Measurements from ENCODE around the gene ST3GAL3.
"Not testable (repeated sequence)": the region's sequence is repeated elsewhere in the genome, so short reads cannot be mapped to it uniquely, and the experiment has no call there.

The ST3GAL3 gene

DNA sequence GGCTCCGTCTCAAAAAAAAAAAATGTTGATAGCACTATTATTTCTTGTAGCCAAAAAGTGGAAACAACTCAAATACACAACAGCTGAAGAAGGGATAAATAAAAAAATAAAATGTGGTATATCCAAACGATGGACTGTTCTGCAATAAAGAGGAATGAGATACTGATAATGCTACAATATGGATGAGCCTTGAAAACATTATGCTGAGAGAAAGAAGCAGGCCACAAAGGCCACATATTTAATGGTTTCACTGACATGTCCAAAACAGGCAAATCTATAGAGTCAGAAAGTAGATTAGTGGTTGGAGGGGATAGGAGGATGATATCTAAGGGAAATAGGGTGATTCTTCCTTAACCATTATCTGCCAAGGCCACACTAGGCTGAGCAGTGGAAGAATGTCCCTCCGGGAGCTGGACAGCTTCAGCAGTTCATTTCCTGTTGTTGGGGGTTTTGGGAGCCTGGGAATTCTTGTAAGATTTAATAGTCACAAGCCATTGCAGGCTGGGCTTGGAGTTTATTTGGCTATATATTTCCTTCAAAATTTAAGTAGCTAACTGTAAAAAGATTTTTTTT, 53.5 kb downstream of the ST3GAL3 start:
- no peak for DNase-seq

DNA sequence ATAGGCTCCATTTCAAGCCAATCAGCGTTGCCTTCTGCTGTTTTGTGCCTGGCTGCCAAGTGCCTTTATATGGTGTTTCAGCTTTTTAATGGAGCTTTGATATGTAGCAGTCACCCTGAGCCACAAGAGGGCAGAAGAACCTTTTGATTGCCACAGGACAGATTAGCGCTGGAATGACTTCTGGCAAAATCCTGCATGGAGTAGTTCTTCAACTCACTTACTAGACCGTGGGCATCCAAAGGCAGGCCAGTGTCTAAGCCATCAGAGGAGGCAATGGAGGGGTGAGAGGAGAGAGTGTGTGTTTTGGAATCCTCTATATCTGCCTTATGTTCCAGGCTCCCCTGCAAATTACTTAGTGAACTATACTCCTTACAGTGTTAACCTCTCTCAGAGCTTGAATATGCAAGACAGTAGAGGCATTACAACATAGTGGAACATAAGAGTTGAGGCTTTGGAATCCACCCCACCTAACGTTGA, 56.2 kb downstream of the ST3GAL3 start:
- peak; percentile 20 for DNase-seq

DNA sequence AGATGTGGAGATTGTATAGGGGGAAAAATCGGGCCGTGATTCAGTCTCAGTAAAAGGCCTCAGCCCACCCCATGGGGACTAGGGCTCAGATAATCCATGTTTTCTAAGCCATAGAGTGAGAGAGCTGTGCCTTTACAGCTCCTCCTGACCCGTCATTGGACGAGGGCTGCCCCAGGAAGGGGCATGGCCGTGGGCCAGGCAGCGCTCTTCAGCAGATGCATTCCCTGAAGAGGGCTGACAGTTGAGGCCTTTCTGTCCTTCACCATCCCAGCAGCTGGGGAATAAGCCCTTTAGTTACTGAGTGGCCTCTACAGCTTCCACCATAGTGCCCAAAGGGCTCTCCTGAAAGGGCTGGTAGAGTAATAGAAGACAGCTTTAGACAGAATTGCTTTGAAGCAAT, 57.2 kb downstream of the ST3GAL3 start:
- no peak for DNase-seq

DNA sequence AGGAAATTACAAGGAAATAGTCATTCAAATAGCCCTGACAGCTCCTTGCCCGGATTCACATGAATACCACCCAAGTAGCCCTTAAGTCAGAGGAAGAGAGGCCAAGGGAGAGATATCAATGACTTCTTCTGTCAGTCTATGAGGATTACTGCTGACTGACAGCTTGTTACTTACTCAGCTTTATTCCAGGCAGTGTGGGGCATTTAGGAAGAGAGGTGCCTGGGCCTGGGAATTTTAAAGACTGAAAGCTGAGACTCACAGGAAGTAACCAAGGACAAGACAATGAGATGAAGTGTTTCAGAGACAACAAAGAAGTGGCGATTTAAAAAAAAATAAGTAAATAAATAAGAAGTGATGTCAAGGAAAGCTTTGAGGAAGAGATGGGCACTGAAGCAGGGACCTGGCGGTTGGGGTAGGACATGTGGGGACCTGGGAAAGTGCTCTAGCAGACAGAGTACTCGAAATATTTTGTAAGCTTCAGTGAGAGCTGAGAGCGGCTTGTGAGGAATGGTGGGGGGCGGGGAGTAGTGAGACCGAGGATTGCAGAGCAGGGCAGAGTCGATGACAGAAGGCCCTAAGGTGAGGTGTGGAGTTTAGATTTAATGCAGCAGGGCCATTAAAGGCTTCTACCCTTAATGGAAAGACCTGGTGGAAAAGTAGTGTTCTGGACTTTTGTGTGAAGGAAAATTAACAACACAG, 58.9 kb downstream of the ST3GAL3 start:
- no peak for DNase-seq

DNA sequence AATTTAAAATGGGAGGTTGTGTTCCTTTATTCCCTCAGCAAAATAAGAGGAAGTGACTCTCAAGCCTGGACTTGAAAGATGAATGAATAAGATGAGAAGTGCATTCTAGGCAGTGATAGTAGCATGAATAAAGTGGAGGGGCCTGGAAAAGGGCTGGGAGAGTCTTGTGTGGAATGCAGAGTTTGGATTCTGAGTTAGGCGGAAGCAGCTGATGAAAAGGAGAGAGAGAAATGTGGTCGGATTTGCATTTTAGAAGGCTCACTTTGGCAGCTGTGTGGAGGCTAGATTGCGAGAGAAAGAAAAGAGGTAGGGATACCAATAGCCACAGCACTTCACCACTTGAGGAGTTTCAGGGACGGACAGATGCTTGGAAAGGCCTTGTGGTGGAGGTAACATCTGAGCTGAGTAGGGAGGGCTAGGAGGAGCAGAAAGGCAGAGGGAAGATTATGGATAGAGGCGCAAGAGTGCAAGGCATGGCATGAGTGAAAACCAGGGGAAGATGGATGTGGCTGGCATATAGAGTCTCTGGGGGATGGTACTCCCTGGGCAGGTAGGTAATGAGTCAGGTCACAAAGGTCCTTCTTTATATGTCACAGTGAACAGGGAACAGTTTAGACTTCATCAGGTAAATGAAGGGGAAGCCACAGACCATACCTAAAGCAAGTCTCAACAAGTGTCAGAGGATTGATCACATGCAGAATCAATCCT, 59.6 kb downstream of the ST3GAL3 start:
- no peak for DNase-seq

DNA sequence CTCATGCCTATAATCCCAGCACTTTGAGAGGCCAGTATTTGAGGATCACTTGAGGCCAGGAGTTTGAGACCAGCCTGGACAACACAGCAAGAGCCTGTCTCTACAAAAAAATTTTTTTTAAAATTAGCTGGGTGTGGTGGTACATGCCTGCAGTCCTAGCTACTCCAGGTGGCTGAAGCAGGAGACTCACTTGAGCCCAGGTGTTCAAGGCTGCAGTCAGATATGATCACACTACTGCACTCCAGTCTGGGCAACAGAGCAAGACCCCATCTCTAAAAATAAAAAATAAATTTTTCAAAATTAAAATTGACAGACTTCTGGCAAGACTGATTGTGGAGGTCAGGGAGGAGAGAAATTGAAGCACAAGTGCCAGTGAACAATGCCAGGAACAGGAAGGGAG, 60.8 kb downstream of the ST3GAL3 start:
- DNase-seq: no peak

DNA sequence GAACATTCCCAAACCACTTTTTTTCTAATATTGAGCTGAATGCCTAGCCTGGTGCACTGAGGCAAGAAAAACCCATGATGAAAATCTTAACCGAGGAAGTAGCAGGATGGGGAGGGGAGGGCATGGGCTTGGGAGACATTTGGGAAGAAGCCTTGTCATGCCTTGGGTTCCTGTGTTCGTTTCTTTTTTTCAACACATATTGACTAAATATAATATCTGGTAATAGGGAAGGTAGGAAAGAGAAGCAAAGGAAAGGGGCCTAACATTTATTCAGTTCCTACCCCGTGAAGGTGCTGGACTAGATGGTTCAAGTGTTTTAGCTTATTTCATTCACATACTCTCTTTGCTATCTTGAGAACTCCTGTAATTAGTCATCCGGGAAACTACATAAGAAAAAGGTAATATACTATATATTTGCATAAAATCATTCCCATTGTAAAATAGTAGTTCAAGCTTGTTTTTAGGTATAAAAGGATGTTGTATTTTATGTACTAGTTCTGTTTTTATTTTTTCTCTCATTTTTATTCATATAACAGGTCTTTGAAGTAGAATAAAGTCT, 62.1 kb downstream of the ST3GAL3 start:
- no peak for DNase-seq

DNA sequence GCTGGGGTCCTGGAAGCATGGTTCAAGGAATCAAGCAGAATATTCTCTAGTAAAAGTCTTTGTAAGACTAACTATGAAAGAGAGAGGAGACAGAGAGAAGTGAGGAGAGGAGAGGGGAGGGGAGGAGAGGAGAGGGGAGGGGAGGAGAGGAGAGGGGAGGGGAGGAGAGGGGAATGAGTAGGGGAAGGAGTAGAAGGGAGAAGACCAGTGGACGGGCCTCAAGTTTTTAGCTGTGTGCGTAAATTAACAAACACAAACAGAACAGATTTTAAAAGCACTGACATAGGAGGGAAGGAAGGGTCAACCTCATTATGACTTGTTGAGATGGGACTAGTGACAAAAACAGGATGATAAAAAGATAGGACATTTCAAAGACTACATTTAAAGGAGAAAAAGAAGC, 62.8 kb downstream of the ST3GAL3 start:
- DNase-seq: no peak

DNA sequence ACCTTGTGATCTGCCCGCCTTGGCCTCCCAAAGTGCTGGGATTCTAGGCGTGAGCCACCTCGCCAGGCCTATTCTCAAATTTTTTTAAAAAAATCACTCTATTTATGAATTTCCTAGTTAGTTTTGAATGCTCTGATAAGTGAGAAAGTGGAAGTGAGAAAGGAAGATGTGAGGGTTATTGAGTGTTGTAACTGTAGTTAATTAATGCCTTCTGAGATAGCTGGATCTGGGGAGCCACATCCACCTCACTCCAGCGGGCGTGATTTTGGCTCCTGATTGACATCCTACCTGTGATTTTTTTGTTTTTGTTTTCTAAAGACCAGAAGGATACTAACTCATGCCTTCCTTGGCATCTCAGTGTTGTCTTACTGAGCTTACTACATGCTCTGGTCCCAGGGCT, 65.6 kb downstream of the ST3GAL3 start:
- DNase-seq: no peak

DNA sequence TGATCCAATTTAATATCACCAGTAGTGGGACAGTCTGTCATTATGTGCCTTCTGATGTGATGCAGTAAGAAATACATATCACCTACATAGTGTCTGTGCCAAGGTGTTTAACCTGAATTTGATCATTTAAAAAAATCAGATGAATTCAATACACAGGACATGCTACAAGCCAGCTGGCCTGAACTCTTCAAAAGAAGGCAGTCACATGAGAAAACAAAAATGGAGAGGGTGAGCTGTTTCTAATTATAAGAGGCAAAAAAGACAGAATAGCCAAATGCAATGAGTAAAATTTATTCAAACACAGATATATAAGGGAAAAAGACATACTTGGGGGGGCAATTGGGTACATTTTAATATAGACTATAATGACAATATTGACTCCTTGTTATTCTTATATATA, 66.5 kb downstream of the ST3GAL3 start:
- DNase-seq: no peak

DNA sequence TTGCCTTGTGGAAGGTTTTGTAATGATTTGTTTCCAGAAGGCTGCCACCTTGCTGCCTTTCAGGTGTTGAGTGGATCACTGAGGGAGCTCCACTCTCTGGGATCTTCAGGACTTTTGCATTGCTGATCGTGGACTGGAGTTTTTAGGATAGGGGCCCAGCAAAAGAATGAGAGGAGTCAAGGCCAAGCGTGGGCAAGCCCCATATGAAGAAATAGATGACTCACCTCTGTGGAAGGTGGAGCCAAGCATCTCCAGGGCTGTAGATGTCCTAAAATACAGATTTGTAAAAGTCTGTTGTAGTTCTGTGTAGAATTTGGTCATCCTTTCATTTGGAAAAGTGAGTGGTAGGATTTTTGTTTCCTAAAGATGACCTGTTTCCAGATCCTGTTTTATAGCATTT, 67.0 kb downstream of the ST3GAL3 start:
- no peak for DNase-seq

DNA sequence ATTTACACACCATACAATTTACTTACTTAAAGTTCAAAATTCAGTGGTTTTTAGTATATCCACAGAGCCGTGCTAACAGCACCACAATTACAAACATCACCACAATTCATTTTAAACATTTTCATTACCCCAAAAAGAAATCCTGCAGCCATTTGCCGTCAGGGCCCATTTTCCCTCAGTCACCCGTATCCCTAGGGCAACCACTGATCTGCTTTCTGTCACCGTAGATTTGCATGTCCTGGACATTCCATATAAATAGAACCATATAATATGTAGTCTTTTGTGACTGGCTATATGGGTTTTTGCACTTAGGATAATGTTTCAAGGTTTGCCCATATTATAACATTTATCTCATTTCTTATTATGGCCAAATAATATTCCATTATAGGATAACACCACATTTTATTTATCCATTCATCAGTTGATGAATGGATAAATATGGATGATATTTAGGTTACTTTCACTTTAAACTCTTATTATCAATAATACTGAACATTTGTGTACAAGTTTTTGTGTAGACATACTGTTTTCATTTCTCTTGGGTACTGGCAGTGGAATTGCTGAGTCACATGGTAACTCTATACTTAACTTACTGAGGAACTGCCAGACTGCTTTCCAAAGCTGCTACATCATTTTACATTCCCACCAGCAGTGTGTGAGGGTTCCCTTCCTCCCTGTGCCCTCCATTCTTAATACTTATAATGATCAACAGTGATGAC, 68.9 kb downstream of the ST3GAL3 start:
- no peak for DNase-seq

DNA sequence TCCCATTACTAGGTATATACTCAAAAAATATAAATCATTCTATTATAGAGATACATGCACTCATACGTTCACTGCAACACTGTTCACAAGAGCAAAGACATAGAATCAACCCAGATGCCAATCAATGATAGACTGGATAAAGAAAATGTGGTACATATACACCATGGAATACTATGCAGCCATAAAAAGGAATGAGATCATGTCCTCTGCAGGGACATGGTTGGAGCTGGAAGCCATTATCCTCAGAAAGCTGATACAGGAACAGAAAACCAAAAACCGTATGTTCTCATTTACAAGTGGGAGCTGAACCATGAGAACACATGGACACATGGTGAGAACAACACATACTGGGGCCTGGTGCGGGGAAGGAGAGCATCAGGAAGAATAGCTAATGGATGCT, 70.6 kb downstream of the ST3GAL3 start:
- DNase-seq: not testable (repeated sequence)

DNA sequence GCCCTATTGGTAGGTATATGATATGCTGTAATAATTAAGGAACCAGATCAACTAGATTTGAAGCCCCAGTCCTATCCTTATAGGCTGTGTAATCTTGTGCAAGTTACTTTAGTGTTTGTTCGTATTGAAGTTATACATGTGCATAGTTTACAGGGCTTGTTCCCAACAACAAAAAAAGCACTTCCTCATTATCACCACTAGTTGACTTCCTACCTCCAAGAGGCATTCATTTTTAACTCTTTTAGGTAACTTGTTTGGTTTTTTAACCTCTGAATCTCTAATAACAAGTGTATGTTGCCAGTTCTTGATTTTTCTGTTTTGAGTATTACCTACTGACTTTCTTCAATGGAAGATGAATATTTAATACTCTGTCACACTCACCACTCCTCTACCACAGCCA, 71.9 kb downstream of the ST3GAL3 start:
- no peak for DNase-seq

DNA sequence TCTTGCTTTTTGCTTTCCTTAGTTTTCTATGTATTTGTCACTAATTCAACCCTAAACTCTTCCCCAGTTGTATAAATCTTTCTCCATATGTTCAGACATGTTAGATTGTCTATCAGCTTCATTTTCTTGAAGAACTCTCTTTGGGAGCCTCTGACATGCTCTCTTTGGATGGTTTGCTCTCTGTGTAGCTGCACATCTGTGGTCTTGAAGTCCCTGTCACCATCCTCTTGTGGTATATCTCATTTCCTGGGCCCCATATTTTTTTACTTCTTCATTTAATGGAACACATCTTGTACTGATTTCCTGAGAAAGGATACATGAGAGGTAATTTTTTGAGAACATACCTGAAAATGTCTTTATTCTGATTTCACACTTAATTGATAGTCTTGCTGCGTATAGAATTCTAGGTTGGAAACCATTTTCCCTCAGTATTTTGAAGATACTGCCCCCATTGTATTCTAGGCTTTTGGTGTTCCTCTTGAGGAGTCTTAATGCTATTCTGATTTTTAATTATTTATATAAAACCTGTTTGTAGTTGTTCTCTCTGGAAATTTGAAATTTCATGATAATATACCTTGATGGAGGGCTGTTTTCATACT, 72.6 kb downstream of the ST3GAL3 start:
- DNase-seq: no peak

DNA sequence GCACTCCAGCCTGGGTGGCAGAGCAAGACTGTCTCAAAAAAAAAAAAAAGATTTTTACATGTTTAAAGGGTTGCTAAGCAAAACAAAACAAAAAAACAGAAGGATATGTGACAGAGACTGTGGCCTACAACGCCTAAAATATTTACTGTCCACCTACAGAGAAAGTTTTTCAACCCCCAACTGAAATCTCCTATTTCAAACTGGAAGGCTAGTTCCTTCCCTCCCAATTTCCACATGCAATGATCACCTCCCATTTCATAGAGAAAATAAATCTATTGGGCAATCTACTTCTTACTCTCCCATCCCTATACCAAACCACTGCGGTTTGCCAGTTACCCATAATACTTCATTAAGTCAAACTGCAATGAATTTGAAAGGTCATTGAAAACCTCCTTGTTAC, 74.2 kb downstream of the ST3GAL3 start:
- DNase-seq: no peak

DNA sequence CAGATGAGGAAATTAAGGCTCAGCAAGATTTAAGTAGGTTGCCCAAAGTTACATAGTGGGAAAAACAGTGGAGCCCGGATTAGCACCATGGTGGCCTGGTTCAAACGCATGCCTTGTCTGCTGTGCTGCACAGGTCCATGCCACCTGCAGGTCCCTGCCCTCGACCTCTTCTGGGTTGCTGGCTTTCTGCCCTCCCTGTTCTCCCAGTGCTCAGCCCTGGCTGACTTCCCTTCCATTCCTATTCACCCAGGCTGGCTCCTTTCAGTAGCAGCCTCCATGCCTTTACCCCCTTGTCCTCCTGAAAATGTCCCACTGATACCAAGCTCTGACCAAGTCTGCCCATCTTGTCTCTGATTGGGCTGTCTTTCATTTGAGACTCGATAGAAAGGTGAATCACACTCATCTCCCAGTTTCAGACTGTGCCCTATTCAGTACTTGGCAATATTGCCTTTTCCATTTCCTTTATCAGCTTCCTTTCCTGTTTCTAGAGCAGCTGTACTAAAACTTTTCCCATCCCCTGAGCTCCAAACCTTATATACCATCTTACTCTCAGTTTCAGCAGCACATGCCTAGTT, 75.8 kb downstream of the ST3GAL3 start:
- no peak for DNase-seq

DNA sequence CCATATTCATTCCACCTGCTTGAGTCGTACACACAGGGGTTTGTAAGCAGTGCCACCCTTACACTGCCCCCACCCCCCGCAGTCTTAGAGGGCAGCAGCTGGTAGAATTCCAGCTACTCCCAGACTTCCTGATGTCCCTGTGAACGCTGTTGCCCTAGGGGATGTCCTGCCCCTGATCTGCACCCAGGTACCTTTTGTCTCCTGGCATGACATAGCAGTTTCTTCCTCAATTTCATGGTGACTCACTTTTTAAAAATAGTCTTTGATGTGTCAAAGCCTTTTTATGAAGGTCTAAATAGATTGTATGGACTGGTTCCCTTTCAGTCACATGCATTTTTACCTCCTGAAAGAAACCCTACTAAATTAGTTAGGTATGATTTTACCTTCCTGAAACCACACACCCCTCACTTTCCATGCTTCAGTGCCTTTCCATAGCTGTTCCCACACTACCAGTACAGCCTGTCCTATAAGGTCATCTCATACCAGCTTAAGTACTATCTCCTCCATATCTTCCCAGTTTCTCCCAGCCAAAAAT, 76.4 kb downstream of the ST3GAL3 start:
- no peak for DNase-seq

DNA sequence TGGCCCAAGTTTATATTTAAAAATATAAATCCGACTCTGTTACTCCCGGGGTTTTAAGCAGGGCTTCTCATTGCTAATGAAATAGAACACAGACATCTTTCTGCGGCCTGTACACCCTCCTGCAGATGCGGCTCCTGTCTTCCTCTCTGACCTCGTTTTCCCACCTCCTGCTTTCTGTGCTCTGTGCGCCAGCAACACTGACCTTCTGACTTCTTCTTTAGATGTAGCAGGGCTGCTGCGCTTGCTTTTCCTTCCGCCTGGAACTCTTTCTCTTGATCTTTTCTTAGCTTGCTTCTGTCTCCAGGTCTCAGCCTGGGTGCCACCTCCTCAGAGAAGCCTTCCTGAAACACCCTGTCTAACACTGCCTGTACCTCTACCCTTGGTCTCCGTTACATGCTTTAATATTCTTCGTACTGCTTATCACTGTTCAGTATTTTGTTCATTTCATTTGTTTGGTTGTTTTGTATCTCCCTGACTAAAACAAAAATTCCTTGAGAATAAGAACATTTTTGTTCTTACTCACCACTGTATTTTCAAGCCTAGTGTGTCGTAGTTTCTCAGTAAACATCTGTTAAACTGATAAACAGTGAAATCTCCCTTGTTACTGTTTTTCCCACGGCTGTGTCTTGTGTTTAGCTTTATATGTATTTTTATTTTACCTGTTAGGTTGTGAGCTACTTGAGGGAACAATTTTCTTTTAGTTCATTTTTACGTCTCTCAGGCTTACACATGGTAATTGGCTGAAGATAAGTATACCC, 79.0 kb downstream of the ST3GAL3 start:
- no peak for DNase-seq

DNA sequence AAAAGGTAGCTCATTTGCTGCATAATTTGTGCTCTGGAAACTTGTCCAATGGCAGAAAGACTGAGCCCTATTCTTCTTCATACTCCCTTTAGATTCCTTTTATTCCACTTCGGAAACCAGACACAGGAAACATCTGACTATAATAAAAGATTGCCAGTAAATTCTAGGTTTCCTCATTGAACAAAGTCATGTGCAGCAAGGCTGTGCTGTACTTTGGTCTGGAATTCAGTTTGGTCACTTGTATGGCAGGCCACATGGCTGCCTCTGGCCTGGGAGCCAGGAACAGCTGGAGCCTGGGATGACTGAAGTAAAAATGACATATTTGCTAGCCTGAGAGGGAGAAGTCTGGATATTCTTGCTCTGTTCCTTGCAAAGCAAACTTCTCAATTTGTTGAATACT, 79.6 kb downstream of the ST3GAL3 start:
- DNase-seq: no peak
